Measurements from ENCODE around the gene BTBD9.

BTBD9 gene

GRCh38 chr6:38345586-38345985, 294.1 kb downstream of the BTBD9 start:
- TF ChIP-seq, protein P1, sequence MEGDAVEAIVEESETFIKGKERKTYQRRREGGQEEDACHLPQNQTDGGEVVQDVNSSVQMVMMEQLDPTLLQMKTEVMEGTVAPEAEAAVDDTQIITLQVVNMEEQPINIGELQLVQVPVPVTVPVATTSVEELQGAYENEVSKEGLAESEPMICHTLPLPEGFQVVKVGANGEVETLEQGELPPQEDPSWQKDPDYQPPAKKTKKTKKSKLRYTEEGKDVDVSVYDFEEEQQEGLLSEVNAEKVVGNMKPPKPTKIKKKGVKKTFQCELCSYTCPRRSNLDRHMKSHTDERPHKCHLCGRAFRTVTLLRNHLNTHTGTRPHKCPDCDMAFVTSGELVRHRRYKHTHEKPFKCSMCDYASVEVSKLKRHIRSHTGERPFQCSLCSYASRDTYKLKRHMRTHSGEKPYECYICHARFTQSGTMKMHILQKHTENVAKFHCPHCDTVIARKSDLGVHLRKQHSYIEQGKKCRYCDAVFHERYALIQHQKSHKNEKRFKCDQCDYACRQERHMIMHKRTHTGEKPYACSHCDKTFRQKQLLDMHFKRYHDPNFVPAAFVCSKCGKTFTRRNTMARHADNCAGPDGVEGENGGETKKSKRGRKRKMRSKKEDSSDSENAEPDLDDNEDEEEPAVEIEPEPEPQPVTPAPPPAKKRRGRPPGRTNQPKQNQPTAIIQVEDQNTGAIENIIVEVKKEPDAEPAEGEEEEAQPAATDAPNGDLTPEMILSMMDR (IDR thresholded peaks at IDR 0.05; ENCODE audit: low read depth, low read length, missing control alignments) = no peak
- H3K4me3 ChIP-seq (replicated peaks; ENCODE audit: low read depth, low read length) = no peak overlapping the region
- DNase-seq (ENCODE audit: extremely low read depth, low read depth) = no peak

- DNase-seq (ENCODE audit: extremely low read depth, low read depth) = no peak
- TF ChIP-seq, protein P1 (IDR thresholded peaks at IDR 0.05; ENCODE audit: low read depth, low read length, missing control alignments) = no peak
- no peak overlapping the region for H3K4me3 ChIP-seq (replicated peaks; ENCODE audit: low read depth, low read length)
These were observed 298.2 kb downstream of the BTBD9 start for GRCh38 chr6:38341496-38341895.

- no peak for DNase-seq (ENCODE audit: extremely low read depth, low read depth)
- no peak overlapping the region for H3K4me3 ChIP-seq (replicated peaks; ENCODE audit: low read depth, low read length)
- TF ChIP-seq, protein P1 (IDR thresholded peaks at IDR 0.05; ENCODE audit: low read depth, low read length, missing control alignments) = no peak
These were observed 299.8 kb downstream of the BTBD9 start for GRCh38 chr6:38339914-38340313.

- no peak for DNase-seq (ENCODE audit: extremely low read depth, low read depth)
- no peak overlapping the region for H3K4me3 ChIP-seq (replicated peaks; ENCODE audit: low read depth, low read length)
- TF ChIP-seq, protein P1 (IDR thresholded peaks at IDR 0.05; ENCODE audit: low read depth, low read length, missing control alignments) = peak; percentile 4
These were observed 301.8 kb downstream of the BTBD9 start for GRCh38 chr6:38337819-38338465.

DNA sequence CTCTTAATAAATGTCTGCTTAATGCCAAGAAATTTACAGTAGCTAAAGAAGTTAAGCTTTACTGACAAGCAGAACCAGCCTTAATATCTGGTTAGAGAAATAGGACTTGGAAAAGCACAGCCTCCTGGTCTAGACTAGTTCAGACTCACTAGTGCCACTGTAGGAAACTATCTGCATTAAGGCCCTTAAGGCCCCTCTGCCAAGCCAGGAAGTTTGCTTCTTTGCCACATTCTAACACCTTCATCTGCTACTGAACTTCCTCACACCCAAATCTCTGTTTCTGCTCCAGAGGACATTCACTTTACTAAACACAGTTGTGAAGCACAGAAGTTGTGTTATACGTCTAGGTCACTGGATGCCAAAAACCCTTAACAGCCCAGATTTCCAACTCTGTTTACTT, 302.8 kb downstream of the BTBD9 start:
- no peak overlapping the region for H3K4me3 ChIP-seq (replicated peaks; ENCODE audit: low read depth, low read length)
- DNase-seq (ENCODE audit: extremely low read depth, low read depth) = no peak
- TF ChIP-seq, protein P1 (IDR thresholded peaks at IDR 0.05; ENCODE audit: low read depth, low read length, missing control alignments) = no peak

- TF ChIP-seq, protein P1 (IDR thresholded peaks at IDR 0.05; ENCODE audit: low read depth, low read length, missing control alignments) = no peak
- no peak for DNase-seq (ENCODE audit: extremely low read depth, low read depth)
- no peak overlapping the region for H3K4me3 ChIP-seq (replicated peaks; ENCODE audit: low read depth, low read length)
These were observed 312.9 kb downstream of the BTBD9 start for GRCh38 chr6:38326837-38327236.

DNA sequence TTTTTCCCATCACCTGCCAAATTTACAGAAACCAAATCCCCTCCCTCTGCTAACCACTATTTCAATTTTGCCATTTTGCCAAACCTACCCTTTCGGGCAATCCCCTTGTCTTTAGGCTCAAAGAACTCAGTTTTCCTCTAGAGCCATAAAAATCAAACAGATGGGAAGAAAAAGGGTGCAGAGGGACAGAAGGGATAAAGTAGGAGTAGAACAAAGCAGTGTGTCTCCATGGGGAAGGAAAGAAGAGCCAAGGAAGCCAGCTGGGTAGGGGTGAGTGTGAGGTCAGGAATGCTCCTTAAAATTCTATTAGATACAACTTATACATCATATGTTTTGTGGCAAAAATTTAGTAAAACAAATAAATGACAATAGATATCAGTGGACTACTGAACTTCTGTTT, 316.5 kb downstream of the BTBD9 start:
- TF ChIP-seq, protein P1 (IDR thresholded peaks at IDR 0.05; ENCODE audit: low read depth, low read length, missing control alignments) = no peak
- DNase-seq (ENCODE audit: extremely low read depth, low read depth) = no peak
- no peak overlapping the region for H3K4me3 ChIP-seq (replicated peaks; ENCODE audit: low read depth, low read length)

All from HFF-Myc (cell line).